ENCODE measurements around the gene SLIT1. TPM values are rescaled to one million over a fixed set of nuclear protein-coding genes. Genes with fewer than 3 reads are reported as not detected.
"Not testable (repeated sequence)": the region's sequence is repeated elsewhere in the genome, so short reads cannot be mapped to it uniquely, and the experiment has no call there.

SLIT1 gene
- total RNA-seq, 1 donor, result under 0.01 TPM

DNA sequence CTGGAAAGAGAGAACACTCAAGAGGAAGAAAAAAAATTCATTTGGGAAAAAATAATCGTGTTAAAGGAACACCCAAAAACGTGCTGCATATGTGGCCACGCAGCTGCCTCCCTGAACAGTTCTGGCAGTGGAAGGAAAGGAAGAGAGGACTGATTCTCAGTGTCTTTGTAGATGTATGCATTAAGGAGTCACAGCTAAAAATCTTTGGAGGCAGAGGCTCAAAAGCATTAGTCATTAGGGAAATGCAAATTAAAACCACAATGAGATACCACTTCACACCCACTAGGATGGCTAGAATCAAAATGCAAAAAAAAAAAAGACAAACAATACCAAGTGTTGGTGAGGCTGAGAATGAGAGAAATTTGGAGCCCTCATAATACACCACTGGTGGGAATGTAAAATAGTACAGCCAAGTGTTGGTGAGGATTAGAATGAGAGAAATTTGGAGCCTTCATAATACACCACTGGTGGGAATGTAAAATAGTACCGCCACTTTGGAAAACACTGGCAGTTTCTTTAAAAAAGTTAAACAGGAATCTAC is 134.7 kb downstream of the SLIT1 start:
- no peak for DNase-seq (ENCODE audit: low read depth in 2 of 3, low spot score in 2 of 3)

DNA sequence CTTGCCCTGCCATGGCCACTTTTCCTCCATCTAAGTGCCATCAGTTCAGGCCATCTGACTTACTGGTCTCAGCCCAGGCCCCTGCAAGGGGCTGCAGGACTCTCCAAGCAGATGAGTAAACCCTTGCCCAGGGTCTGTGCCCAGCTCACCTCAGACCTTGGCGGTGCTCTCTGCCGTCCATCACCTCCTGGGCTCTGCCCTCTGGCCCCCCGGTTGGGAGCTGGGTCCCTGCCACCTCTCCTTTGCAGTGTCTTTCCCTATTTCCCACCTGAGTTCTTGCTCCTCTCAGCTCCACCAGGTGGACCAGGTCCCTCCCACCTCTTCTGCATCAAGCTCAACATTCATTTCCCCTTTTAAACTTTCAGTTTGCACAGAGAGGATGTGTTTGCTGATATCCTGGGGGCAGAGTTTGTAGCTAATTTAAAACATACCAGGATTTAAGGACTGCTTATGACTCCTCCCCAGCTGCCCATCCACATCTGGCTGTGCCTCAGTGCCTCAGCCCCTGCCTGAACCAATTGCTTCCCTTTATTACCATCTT is 135.5 kb downstream of the SLIT1 start:
- DNase-seq (ENCODE audit: low read depth in 2 of 3, low spot score in 2 of 3), result no peak

DNA sequence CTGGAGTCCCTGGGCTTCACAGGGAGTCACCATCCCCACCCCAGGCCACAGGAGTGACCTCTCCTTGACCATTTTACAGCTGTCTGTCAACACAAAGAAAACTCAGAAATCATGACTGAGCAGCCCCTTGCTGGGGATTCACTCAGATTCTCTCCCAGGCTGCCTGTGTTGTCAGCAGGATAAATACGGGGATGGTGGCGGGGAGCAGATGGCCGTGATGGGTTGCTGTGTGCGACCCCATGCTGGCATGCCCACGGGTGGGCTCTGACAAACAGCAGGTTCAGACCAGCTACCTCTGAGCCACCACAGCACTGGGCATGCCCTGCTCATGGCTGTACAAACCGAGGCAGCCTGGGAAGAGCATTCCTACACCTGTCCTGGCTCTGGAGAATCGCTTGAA is 136.1 kb downstream of the SLIT1 start:
- no peak for DNase-seq (ENCODE audit: low read depth in 2 of 3, low spot score in 2 of 3)

DNA sequence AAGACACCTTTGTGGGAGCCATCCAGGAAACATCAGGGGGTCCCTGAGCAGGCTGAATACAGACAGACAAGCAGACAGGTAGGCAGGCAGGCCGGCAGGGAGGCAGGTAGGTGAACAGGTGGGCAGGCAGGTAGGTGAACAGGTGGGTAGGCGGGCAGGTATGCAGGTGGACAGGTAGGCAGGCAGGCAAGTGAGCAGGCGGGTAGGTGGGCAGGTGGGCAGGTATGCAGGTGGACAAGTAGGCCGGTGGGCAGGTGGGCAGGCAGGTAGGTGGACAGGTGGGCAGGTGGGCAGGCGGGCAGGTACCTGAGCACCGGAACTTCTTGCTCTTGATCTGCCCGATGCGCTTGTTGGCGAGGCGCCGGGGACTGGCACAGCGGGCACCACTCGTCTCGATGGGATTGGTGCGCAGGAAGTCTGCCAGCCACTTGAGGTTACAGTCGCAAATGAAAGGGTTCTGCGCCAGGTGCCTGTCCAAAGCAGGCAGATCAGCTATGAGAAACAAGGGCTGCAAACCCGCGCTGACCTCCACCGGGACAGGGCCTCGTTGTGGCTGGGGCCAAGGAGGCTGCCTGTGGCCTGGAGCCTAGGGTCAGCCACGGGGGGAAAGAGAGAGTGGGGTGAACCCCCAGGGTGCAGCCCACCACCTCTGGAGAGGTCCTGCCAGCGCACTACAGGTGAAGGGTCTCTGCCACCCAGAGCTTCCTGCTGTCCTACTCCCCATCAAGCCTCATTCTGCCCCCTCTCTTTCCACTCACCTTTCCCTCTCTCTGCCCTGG is 136.9 kb downstream of the SLIT1 start:
- no peak for DNase-seq (ENCODE audit: low read depth in 2 of 3, low spot score in 2 of 3)

DNA sequence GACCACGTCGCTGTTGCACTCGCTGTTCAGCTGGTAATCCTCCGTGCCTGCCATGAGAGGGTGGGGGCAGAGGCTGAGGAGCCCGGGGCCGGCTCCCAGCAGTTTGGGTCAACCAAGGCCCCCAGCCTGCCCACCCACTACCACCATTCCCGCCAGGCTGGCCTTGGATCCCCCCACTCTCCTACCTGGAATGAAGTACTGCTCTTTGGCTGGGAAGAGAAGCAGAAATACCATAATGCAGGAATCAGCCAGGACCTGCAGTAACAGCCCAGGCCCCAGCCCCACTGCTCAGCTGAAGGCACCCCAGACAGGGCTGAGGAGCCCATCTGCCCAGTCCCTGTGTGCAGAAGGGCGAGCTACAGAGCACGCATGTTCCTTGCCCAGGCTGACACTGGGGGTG is 138.0 kb downstream of the SLIT1 start:
- DNase-seq (ENCODE audit: low read depth in 2 of 3, low spot score in 2 of 3), result no peak

DNA sequence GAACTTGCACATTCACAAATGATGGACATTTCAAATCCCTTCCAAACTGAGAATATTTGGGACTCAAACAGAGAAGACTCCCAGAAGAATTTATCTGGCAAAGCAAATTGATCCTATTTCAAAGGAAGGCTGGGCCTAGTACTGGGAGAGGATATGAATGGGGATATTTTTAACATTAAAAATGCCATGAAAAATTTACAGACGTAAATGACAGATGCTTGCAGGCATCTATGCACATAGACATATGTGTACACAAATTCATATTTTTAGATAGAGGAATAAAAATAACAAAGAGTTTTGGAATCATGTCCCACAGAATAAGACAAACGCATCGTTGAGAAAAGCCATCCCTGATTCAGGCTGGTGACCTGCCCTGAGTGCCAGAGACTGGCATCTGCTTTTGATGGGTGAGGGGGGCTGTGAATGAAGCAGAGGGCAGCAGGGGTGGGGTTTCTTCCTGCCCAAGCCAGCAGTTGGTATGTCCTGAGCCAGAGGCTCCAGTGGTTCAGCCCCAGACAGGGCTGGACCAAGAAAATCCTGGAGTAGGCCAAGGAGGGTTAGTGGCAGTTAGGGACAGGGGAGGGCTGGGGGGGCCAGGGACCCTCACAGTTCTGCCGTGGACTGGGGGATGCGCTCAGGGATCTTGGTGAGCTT is 138.5 kb downstream of the SLIT1 start:
- DNase-seq (ENCODE audit: low read depth in 2 of 3, low spot score in 2 of 3), result no peak

DNA sequence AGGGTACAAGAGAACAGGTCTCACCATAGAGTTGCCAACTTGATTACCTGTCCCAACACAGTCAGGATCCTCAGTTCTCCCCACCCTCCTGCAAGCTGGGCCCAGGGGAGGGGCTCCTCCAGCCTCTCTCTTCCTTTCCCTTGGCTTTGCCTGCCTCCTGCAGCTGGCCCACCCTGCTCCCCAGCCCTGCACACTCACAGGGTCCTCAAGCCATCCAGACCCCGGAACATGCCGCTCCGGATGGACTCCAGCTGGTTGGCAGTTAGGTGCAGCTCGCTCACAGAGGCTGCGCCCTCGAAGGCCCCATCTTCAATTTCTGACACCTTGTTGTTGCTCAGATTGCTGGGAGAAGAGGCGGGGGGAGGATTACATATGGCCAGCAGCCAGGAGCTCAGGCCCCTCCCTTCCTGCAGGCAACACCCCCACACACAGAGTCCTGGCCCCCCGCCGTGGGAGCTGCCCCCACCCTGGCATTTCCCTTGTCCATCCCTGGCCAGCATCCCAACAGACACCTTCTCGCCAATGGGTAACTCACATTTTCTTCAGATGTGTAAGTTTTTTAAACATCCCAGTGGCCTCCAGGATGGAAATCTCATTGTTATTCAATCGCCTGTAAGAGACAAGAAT is 139.2 kb downstream of the SLIT1 start:
- DNase-seq (ENCODE audit: low read depth in 2 of 3, low spot score in 2 of 3), result no peak

DNA sequence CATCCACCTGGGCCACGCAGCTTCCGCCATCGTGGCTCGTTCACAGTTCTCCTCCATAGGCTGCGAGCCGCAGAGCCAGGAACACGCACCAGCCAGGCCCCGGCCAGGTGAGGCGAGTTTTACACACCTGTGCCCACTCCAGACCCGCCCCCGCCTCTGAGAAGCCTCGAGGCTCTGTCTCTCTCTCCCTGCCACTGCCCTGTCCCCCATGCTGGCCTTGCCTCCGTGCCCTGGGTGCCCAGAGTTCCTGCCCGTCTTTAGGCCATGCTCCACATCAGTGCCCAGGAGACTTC is 142.2 kb downstream of the SLIT1 start:
- DNase-seq (ENCODE audit: low read depth in 2 of 3, low spot score in 2 of 3), result no peak

DNA sequence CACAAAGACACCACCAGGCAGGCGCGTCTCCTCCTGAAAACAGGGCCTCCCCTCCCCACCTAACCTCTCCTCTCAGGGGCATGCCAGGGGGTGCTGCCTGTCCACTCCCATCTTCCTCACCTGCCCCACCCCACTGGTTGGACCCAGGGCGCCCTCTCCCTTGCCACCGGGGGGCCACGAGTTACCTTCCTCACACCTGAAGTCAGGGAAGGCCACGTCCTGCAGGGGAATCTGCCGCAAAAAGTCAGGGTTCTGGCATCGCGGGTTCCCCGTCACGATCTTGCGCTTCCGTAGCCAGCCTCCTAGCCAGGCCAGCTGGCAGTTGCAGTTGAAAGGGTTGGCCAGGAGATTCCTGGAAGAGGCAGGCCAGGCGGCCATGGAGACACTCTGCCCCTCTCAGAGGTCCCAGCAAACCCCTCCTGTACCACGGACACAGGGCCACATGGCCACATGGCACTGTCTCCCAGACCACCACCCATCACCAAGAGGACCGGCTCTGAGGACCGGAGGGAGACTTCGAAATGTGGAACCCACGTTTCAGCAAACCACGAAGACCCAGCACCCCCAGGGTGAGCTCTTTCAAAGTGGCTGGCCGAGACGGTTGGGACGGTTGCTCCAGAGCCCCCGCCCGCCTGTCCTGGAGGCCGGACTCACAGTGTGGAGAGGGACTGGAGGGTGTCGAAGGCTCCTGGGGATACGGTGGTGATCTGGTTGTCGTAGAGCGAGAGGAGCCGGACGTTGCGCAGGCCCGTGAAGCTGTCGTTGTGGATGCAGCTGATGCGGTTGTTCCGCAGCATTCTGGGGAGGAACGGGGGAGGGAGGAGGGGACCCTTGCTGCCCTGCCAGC is 142.8 kb downstream of the SLIT1 start:
- no peak for DNase-seq (ENCODE audit: low read depth in 2 of 3, low spot score in 2 of 3)

DNA sequence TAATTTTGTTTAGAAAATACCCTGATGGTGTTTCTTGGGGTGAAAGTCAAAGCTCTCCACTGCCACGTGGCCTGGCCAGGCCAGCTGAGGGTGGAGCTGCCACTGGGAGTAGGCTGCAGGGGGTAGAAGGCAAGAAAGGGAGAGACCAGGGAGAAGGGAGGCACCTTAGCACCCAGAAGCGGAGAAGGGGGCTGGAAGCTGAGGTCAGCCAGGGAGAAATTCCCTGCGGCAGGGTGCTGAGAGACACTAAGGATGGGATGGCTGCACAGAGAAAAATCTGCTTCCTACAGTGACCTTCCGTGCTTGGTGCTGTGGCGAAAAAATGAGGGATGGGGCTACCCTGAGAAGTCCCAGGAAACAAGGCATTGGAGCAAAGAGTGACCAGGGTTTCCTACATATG is 143.7 kb downstream of the SLIT1 start:
- no peak for DNase-seq (ENCODE audit: low read depth in 2 of 3, low spot score in 2 of 3)

DNA sequence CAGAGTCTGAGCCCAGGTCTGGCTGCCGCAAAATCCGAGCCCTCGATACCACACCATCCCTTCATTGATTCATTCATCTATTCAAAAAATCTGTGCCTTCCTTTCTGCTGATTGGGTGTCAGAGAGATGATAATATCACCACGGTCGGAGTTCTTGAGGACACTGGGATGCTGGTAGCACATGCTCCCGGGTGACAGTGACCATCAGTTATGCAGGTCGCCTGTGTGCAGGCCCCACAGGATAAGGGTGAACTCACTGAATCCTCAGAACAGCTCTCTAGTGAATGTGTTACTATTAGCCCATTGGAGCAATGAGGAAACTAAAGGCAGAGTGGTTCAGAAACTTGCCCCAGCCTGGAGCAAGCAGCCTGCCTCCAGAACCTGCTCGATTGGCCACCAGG is 145.1 kb downstream of the SLIT1 start:
- DNase-seq (ENCODE audit: low read depth in 2 of 3, low spot score in 2 of 3), result no peak

DNA sequence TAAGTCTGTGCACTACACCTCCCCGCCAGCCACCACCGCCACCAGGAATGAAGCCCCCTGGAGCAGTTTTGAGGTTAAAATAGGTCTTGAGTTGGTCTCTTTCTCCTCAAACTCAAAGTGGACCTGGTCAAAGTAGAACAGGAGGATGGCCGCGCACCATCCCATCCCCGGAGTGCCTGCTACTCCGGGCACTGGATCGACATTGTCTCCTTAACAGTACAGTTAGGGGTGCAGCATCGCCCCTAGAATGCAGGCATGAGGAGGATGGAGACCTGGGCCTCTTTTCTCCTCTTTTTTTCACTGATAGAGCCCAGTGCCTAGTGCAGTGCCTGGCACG is 145.5 kb downstream of the SLIT1 start:
- no peak for DNase-seq (ENCODE audit: low read depth in 2 of 3, low spot score in 2 of 3)

DNA sequence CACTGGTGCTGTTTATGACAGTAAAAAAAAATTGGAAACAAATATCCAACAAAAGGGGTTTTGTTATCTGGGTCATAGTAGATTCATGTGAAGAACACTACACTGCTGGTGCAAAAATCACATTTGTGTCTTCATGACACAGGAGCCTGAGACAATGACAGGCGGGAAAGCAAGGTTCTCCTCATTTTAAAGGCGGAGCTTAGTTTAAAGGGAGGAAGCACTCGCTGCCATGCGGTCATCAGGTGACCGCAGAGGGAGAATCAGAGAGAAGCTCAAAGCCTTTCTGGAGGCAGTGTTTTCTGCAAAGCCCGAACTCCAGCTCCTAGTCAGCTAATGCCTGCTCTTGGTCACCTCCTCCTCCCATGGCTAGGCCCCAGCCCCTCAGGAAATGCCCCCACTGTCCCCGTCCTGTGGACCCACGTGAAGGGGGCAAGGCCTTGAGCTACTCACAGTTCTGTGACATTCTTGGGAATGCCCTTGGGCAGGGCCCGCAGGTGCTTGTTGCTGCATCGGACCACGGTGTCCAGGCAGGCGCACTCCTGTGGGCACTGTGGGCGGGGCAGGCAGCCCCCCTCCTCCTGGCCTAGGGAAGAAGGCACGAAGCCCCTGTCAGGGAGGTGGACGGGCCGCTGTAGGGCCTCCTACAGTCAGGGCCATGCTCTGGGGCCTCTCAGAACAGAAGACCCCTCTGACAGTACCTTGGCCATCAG is 146.1 kb downstream of the SLIT1 start:
- DNase-seq (ENCODE audit: low read depth in 2 of 3, low spot score in 2 of 3), result no peak

DNA sequence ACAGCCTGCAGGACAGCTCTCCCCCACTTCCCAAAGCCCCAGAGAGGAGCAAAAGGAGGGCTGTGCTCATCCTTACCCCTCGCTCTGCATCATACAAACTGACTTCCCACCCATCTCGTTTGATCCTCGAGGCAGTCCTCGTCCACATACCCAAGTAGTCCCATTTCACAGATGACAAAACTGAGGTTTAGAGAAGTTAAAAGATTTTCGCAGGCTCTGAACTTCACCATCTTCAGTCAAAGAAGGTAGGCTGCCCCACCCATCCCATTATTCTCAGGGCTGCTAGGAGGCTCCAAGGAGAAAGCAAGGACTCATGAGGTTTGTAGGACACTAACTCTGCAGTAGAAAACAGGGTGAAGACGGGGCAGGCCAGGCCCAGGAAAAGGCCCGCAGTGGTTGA is 147.1 kb downstream of the SLIT1 start:
- DNase-seq (ENCODE audit: low read depth in 2 of 3, low spot score in 2 of 3), result no peak

DNA sequence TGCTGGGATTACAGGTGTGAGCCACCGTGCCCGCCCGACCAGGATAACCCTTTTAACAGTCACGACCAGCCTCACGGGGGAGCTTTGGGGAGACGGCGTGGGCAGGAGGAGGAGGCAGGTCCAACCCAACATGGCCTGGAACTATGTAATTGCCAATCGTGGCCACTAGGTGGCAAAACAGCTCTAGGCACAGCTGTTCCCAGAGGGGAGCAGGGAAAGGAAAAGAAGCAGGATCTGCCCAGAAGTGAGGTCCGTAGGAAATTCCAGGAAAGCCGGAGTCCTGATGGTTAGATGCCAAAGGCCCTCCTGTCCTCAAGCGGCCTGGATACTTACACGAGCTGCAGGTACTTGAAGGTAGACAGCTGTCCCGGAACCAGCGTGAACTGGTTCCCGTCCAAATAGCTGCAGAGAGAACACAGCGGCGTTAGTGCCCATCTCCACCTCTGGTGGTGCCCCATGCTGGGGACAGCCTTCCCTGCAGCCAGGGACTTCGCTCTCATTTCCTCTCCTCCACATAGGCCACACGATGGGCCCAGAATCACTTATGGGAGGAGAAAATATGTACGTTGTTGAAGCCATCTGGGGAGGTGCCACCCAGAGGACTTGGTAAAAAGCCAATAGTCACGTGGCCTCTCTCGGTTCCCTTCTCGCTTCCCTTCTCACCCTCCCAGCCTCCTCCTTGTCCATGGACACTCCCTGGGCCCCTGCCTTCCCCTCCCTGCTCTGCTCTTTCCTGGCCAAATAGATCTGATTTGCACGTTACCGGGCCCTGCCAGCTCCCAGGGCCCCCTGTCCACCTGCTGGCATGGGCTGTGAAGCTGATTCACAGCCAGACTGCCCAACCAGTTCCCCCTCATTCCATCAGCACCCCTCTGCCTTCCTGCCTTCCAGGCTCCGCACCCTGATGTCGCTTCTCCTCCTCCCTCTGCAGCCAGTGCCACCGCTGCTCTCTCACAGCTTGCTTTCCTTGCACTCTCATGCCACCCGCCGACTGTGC is 148.1 kb downstream of the SLIT1 start:
- DNase-seq (ENCODE audit: low read depth in 2 of 3, low spot score in 2 of 3), result peak; percentile 46 to 86 (median 81)

DNA sequence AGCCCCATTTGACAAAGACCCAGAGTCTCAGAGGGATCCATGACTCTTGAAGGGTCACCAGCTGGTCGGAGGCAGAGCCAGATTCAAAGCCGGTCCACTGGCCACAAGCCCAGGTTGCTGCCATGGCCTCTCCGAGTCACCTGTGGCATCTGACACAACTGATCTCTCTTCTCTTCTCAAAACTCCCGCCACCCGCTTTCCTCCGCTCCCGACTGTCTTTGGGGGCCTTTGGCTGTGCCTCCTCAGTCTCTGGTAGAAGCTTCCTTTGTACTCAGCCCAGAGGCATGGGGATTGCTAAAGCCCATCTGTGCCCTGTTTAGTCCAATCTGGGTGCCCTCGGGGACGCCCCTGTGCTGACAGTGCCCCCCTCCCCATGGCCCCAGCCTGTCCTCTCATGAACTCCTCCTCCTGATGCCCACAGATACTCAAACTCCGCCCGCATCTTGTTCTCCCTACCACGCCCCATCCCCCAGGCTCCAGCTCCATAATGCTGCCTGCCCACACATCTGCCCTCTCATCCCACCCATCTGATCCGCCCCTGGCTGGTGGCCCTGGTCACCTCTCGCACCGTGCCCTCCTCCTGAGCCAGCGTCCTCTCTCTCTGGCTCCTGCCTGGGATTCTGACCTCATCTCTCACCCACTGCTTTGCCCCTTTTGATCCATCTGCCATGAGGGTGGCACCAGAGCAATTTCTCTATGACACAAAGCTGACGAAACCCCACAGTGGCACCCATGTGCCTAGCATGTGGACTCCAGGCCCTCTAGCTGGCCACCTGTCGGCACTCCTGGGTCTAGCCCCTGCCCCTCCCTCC is 150.6 kb downstream of the SLIT1 start:
- no peak for DNase-seq (ENCODE audit: low read depth in 2 of 3, low spot score in 2 of 3)

DNA sequence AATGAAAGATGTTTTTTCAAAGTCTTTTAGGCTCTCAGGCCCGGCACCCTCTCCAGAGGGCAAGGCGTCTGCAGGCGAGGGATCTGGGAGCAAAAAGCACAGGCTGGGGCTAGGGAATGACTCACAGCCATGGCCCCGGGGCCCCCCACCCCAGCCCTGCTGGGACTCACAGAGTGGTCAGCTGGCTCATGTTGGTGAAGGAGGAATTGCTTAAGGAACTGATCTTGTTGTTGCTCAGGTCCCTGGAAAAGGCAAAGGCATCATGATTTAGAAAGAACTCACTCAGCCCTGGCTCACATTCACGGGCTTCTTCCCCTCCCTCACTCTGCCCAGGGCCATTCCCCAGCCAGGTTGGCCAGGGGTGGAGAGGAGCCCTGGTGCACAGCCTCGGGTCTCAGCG is 151.5 kb downstream of the SLIT1 start:
- DNase-seq (ENCODE audit: low read depth in 2 of 3, low spot score in 2 of 3), result no peak

DNA sequence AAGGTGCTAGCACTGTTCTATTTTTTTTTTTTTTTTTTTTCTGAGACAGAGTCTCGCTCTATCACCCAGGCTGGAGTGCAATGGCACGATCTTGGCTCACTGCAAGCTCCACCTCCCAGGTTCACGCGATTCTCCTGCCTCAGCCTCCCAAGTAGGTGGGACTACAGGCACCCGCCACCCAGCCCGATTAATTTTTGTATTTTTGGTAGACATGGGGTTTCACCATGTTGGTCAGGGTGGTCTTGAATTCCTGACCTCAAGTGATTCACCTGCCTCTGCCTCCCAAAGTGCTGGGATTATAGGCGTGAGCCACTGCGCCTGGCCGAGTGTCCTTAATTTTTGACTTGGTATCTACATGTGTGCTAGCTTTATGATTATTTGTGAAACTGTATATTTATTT is 151.9 kb downstream of the SLIT1 start:
- not testable (repeated sequence) for DNase-seq (ENCODE audit: low read depth in 2 of 3, low spot score in 2 of 3)
